Mucosa of descending colon (tissue), 3 donors: Measurements from ENCODE around the gene TPST1. TPM values are rescaled to one million over a fixed set of nuclear protein-coding genes. Genes with fewer than 3 reads are reported as not detected.
"Not testable (repeated sequence)": the region's sequence is repeated elsewhere in the genome, so short reads cannot be mapped to it uniquely, and the experiment has no call there.

Experiments
- ATAC-seq: fragments of 200-7000 bp; cut with Tn5 transposase; one replicate; pipeline ENCODE4 v1.9.1; 2020; ENCODE audit warnings: mild to moderate bottlenecking, moderate library complexity
- DNase-seq, 3 donors: peaks; one replicate each; pipeline ENCODE4 v3.0.0-alpha.2; 2020
- H3K36me3 ChIP-seq: fragments of 200-600 bp; one replicate; pipeline ENCODE4 v1.8.0; 2021; ENCODE audit warnings: low read depth, mild to moderate bottlenecking
- H3K4me1 ChIP-seq: fragments of 200-600 bp; one replicate; pipeline ENCODE4 v1.8.0; 2021; ENCODE audit warnings: low read depth, mild to moderate bottlenecking
- H3K4me3 ChIP-seq: fragments of 200-600 bp; one replicate; pipeline ENCODE4 v1.8.0; 2021; ENCODE audit warnings: mild to moderate bottlenecking
- H3K9me3 ChIP-seq: fragments of 200-600 bp; one replicate; pipeline ENCODE4 v1.8.0; 2021; ENCODE audit warnings: mild to moderate bottlenecking
- CTCF ChIP-seq: fragments of 200-600 bp; IDR thresholded peaks from one replicate; pipeline ENCODE4 v1.8.0; 2022; ENCODE audit warnings: antibody characterized with exemption, mild to moderate bottlenecking
- intact Hi-C, 2 donors: fragments of 100-400 bp; cut with DNase I in 1 of 2; cut with micrococcal nuclease in 1 of 2; formaldehyde crosslinking; loops; one replicate each; pipeline versions ENCODE4 v1.11.0 to v1.11.1; 2022; cut with DNase I, micrococcal nuclease
- total RNA-seq, 3 donors: library from RNA; stranded (reverse); fragmentation: NEBNext Ultra II Directional in 2 of 3; extraction: Animal tissue kit (Norgen Biotek cat#: 25700) in 2 of 3; gene quantifications; one replicate each; pipeline versions ENCODE4 v1.2.1 to v1.2.4, GENCODE V29; 2021 to 2023
- donor health status: DM: no; HTN: no; CAD: no; lungs with moderate emphysema.
- donor health status: DM: no; HTN: no; CAD: no.
- donor health status: DM: no; HTN: yes; CAD: no.

The TPST1 gene
- total RNA-seq, 3 donors from 2014 or later, result 3.5 to 15.0 (median 8.5) TPM

- Histone ChIP-seq H3K4me1 (no peaks in the 10 kb centered on the region), H3K9me3 (no peaks in the 10 kb centered on the region), H3K4me3 (no peak overlapping the region), H3K36me3 (no peaks in the 10 kb centered on the region)
- DNase-seq (no peak), ATAC-seq (no peak)
- intact Hi-C loops, result no loop called here
- TF ChIP-seq CTCF, result no peak
Measured at GRCh38 chr7:66400400-66400799, 195.3 kb downstream of the TPST1 start.

- H3K36me3 ChIP-seq, intact Hi-C loops, H3K4me1 ChIP-seq, ATAC-seq, H3K9me3 ChIP-seq, DNase-seq, H3K4me3 ChIP-seq: not testable (repeated sequence)
Measured at GRCh38 chr7:66401126-66401525, 196.0 kb downstream of the TPST1 start.

GRCh38 chr7:66401932-66402331, 196.8 kb downstream of the TPST1 start:
- H3K4me1 ChIP-seq, H3K4me3 ChIP-seq, H3K9me3 ChIP-seq, DNase-seq, intact Hi-C loops, H3K36me3 ChIP-seq, ATAC-seq: not testable (repeated sequence)

- H3K4me1 ChIP-seq, result no peaks in the 10 kb centered on the region
- H3K4me3 ChIP-seq, result no peak overlapping the region
- DNase-seq, result no peak
- no peak for ATAC-seq
- no peaks in the 10 kb centered on the region for H3K9me3 ChIP-seq
- no peak for TF ChIP-seq CTCF
- intact Hi-C loops, result no loop called here
- H3K36me3 ChIP-seq, result no peaks in the 10 kb centered on the region
Measured at GRCh38 chr7:66403564-66403963, 198.4 kb downstream of the TPST1 start.

- intact Hi-C loops, result no loop called here
- TF ChIP-seq CTCF, result no peak
- Histone ChIP-seq H3K9me3 (no peaks in the 10 kb centered on the region), H3K4me3 (no peak overlapping the region), H3K4me1 (no peaks in the 10 kb centered on the region), H3K36me3 (no peaks in the 10 kb centered on the region)
- ATAC-seq (no peak), DNase-seq (no peak)
Measured at GRCh38 chr7:66409493-66409892, 204.4 kb downstream of the TPST1 start.

Other genes with a start within 250 kb of the TPST1 start
- 10 to 100 TPM; 55.9 to 82.1 (median 74.3) TPM for gene GUSB, start 223.1 kb upstream of the TPST1 start, total RNA-seq
- 100 to 1,000 TPM in 2 of 3 donors, 10 to 100 TPM in 1; 70.5 to 145 (median 129) TPM for gene ASL, start 129.5 kb upstream of the TPST1 start, total RNA-seq
- 10 to 100 TPM; 37.3 to 43.9 (median 43.1) TPM for gene CRCP, start 90.5 kb upstream of the TPST1 start, total RNA-seq